Muscle of back (tissue), 11 donors: ENCODE results near the gene CRTC2. TPM values are rescaled to one million over a fixed set of nuclear protein-coding genes. Genes with fewer than 3 reads are reported as not detected.

Source experiments
- DNase-seq, 3 donors: peaks; one replicate each; pipeline versions ENCODE4 v3.0.0 to v3.0.0-alpha.2; 2013
- polyA plus RNA-seq, 10 donors: library from polyadenylated mRNA; unstranded; fragments of 120-200 nt; gene quantifications; one replicate each; pipeline ENCODE4 v1.2.1, GENCODE V29; 2013; ENCODE audit not compliant: insufficient read length in 10 of 10

Gene CRTC2
- polyA plus RNA-seq, 10 donors, result 16.2 to 30.6 (median 21.2) TPM

DNA sequence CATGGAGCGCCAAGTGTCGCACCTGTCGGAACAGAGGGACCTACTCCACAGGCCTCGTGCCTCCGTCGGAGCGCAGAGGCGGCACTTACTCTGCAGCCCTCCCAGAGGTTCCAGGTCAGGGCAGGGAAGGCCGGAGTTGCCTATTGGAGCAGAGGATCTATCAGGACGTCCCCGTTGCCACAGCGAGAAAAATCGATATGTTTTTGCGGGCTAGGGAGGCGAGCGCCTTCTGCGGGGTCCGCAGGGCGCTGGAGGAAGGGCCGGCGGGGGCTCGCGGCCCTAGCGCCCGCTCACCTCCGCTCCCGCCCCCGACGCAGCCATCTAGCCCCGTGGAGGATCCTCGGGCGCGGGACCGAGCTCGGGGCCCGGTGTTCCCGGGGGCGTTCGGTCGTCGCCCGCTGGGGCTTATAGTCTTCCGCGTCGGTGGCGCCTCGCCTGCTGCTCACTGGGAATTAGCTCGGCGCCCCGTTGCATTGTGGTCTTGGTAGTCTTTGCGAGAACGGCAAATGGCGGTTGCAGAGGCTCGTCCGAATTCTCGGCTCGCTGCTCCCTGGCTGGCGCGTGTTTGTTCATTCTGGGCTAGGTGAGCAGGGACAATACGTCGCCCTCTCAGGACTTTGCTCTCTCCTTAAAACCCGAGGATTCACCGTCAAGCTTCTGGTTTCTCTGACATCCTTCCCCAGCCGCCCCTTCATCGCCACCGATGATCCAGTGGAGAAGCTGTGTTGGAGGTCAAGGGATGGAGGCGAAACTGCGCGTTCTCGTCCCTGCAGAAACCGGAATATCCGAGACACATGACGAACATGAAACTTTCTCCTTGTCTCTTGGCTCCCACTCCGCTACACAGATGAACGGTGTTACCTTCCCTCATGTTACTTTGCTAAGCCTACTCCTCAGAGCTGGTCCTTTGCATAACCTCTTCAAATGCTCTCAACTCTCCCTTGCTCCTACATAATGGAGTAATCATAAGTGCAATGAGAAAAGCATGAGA is 19.1 kb upstream of the CRTC2 start, which contains the start of gene JTB:
Gene JTB, minus strand, starts transcription at position 425 of the 991 bp plus-strand sequence. Its CDS starts 422 bp downstream, at position 3.
- peak; percentile 84 to 96 (median 85) for DNase-seq

- peak in 1 of 3 donors; percentile 21 for DNase-seq
Measured at GRCh38 chr1:153976819-153977249, 18.4 kb upstream of the CRTC2 start.

GRCh38 chr1:153973525-153973924 is 15.1 kb upstream of the CRTC2 start:
- DNase-seq, result no peak

DNA sequence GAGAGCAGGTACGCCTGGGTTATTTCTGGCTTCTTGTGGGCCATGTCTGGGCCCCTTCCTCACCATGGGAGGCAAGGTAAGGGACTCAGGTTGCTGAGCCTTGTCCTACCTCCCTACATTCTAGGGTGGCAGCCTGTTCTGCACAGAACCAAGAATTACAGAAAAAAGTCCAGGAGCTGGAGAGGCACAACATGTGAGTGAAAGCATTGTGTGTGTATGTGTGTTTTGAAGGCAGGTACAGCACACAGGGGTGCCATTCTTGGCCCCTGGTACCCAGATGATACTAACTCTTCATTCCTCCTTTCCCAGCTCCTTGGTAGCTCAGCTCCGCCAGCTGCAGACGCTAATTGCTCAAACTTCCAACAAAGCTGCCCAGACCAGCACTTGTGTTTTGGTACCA is 14.7 kb upstream of the CRTC2 start:
- DNase-seq, result no peak

GRCh38 chr1:153970346-153970745 is 11.9 kb upstream of the CRTC2 start:
- DNase-seq, result no peak

DNA sequence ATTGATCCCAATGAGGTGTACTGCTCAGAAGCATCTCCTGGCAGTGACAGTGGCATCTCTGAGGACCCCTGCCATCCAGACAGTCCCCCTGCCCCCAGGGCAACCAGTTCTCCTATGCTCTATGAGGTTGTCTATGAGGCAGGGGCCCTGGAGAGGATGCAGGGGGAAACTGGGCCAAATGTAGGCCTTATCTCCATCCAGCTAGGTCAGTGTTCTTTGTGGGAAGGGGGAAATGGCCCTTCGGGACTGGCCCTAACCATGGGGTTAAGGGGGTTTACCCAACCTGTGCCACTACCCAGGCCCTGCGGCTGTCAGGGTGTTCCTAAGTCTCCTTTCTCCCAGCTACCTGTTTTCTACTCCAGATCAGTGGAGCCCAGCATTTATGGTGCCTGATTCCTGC is 10.6 kb upstream of the CRTC2 start:
- DNase-seq, result no peak

DNA sequence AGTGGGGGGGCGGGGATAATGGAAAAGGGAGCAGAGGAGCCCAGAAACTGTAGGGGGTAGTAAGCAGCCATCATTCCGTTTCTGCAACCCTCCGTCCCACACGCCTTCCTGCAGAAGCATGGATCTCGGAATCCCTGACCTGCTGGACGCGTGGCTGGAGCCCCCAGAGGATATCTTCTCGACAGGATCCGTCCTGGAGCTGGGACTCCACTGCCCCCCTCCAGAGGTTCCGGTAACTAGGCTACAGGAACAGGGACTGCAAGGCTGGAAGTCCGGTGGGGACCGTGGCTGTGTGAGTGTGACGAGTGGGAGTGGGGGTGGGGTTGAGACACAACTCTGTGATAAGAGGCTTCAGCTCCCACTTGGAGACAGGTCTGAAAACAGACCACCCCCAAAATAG is 10.0 kb upstream of the CRTC2 start:
- DNase-seq, result no peak

GRCh38 chr1:153968000-153968363 is 9.6 kb upstream of the CRTC2 start:
- DNase-seq, result no peak

DNA sequence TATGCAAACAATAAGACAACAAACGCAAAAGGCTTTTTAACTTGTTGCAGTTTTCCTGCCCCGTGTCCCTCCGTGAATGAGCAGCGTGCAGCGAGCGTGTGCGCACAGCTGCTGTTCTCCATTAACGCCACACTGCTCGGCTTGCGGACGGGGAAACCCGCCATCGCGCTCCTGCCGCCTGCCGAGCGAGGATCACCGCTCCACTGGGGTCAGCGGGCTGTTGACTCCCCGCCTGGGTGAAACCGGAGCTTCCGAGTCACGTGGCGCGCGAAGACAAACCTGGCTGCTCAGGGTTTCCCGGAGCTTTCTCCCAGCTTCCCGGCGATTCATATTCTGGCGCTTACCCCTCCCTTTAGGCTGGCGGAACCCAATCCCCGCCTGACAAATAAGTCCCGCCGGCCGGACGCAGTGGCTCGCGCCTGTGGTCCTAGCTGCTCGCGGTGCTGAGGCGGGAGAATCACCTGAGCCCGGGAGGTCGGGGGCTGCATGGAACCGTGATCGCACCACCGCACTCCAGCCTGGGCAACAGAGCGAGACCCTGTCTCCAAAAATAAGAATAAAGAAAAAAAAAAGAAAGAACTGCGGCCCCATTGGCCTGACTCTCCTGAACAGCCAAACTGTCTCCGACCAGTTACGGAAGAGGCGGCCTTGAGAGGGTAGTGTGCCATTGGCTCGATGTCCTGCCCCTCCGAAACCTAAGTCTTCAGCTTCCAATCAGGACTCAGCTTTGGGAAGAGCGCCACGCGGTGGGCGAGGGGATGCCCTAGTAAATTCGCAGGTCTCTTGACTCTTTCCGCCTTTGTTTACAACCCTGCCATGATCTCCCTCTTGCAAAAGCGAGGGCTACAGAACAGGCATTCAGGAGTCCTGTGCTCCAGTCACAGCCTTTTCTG is 8.9 kb upstream of the CRTC2 start, which contains the start of gene CREB3L4:
Gene CREB3L4, plus strand, starts transcription at position 796 of the 893 bp plus-strand sequence. CDS start 624 bp downstream, outside the sequence.
- peak; percentile 96 to 98 (median 98) for DNase-seq

DNA sequence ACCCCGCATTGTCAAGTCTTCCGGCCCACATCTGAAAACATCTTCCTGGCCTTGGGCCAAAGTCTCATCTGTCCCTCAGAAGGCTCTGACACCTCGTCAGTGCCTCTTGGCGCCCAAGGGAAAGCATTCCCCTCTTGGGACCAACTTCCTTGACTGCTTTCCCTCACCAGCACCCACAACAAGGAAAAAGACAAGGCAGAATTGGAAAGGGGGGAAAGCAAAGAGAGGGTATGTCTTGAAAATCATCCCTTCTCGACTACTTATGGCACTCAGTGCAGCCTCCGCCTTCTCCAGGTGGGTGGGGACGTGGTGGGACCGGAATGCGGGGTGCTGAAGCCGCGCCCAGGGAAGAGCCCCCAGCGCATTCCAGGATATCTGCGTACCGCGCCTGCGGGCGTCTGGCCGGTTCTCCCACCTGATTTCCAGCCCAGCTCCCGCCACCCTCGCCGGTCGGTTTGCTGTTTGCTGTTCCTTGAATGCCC is 5.5 kb upstream of the CRTC2 start:
- no peak for DNase-seq

DNA sequence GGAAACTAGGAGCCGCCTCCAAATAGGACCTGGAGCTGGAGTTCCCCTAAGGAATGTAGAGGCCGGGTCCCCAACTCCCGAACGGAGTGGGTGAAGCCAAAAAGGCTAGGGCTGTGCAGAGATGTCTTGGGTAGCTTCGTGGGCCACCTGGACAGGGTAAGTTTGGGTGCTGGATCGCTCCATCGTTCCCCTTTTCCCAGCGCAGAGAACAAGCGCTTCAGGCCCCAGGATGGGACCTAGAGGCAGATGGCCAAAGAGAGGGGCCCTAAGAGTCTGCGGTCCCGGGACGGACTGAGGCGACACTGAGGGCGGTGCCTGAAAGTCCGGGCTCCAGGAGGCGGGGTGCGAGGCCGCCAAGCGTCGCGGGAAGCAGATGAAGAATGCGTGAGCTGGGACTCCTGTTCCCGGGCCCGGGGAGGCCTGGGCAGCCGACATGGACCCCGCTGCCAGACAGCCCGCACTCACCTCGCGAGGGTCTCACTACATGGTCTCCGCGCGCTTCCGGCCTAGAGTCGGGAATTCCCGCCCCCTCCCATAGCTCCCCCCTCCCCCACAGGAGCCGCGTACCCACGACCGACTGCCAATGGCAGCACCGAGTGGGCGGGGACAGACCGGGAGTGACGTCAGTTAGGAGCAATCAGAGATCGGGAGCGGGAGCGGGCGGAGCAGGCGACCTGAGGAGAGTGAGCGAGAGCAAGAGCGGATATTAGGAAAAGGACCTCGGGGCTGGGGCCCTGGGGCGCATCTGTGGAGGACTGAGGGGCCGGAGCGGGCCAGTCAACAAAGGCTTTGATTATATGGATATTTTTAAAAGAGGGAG is 4.8 kb upstream of the CRTC2 start, which contains the start of gene SLC39A1:
Gene SLC39A1, minus strand, starts transcription at position 508 of the 820 bp plus-strand sequence. CDS start 822 bp downstream, outside the sequence.
- peak; percentile 98 to 99 (median 98) for DNase-seq

DNA sequence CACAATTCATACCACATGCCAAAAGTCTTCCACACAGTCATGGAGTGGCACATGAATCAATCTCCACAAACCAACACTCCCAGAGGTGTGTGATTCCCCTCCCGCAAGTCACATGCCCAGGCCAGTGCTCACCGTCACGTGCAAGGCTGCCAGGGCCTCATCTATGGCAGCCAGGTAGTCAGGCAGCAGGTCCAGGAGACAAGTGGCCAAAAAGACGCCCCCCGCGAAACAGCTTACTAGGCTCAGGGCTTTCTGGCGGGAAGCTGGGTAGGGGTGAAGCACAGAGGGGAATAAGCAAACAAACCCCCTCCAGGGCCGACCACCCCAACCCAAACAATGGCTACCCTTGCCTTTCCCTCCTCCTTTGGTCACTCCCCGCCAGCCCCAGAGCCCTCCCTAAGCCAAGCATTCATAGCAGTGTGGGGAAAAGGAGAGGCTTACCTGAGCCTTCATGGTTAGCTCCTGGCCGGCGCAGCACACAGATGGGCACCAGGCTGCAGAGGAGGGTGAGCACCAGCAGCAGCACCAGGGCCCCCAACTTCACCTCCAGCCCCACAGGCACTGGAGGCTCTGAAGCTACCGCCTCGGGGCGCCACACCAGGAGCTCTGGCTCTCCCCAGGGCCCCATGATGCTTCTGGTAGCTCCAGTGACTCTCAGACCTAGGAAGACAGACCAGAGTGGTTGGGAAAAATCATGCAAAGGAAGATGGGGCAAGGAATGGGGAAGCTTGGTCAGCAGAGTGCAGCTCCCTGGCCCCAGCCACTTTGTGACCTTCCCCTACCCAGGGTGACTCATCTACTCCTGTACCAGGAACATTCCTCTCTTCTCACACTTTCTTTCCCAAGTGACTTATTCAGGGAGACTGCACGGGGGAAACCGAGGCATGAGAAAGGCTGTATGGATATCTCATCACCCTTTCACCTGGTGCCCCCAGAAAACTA is 3.9 kb upstream of the CRTC2 start:
- DNase-seq, result peak in 1 of 3 donors; percentile 46

DNA sequence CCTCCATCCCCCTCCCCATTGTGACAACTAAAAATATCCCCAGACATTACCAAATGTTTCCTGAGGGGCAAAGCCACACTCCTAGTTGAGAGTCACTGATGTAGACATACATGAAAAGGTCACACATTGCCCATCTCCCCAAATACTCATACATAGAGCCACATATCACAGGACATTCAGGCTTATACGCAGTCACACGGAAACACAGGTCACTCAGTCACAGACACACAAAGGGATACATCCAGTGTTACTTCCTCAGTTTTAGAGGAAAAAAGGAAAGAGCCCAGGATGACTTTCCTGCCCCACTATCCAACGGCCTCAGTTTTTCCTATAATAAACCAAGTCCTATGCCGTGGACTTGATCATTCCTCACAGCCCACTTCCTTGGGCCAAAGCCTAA is 3.0 kb upstream of the CRTC2 start:
- DNase-seq, result no peak

GRCh38 chr1:153960206-153960605 is 1.8 kb upstream of the CRTC2 start:
- DNase-seq, result no peak

GRCh38 chr1:153959454-153959853 is 1.0 kb upstream of the CRTC2 start:
- DNase-seq, result no peak

DNA sequence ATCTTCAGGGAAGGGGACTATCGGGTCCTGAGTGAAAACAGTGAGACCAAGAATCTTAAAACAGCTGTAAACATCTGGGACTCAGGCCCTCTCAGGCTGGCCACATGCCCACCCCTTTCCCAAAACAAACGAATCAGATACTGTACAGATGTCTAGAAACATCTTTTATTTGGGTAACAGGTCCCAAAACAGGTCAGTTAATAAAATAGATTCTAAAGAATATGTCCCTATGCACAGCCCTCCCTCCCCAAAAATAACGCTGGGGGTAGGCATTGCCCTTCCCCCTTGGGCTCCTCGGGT is 499 bp upstream of the CRTC2 start:
- no peak for DNase-seq

DNA sequence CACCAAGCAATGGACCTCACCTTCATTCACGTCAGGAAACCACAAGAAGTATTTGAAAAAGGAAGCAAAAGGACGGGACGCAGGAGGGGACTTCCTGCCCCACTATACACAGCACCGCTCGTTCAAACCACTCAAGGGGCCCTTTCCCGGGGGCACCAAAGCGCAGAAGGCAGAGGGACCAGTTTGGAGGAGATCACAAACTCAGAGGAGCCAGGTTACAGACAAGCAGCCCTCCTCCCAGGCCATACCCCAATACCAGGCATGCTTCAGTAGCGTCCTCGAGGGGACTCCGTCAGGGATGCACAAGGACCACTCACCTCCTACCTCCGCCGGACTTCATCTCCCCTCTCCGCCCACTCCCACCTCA is 685 bp downstream of the CRTC2 start:
- no peak for DNase-seq

DNA sequence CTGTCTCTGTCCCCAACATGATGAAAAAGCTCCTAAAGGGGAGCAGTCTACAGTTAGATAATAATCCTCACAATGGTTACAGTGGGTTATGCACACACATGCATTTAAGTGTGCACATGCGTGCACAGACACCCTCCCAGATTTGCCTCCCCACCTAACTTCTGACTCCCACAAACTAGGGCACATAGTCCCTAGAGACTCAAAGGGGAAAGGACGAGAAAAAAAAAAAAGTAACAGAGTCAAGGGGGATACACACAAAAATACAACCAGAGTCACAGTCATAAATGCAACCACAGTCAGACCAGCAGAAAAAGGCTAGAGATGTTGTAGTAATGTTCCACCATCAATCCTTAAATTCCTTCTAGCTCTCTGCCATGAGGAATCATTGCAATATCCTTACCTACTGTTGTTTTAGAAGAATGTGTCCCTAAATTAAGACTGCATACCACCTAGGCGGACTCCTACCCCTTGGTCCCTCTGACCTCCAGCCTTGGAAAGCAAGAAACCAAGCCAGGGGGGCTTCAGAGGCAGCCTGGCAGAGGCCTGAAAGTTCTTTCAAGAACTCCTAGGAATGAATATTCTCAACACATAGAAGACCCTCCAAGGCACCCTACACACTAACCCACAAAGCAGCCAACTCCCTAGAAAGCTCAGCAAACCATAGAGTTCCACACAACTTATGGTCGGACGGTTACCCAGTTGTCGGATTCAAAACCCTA is 1.3 kb downstream of the CRTC2 start:
- DNase-seq, result no peak

DNA sequence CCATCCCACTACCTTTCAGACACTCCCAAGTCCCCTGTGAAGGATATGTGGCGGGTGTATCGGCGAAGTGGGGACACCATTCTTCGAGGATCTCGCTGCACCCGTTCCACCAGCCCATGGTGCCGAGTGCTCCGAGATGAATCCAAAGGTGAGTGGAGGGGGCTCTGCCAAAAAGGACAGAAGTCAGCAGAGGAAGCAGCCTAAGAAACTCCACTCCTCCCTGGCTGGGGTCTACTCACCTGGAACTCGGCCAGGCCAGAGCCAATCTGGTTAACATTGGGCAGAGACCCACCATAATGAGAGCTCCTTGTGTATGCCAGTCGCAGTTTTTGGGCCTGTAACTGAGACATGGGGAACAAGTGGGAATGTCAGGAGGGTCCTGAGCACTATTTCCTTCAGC is 3.6 kb downstream of the CRTC2 start:
- DNase-seq, result no peak
